K562 (cell line): Measurements from ENCODE around the gene ISYNA1. TPM values are rescaled to one million over a fixed set of nuclear protein-coding genes. Genes with fewer than 3 reads are reported as not detected.

Experiments used
- ARID1B ChIP-seq: fragments of 450-650 bp; IDR thresholded peaks from 2 replicates; pipeline ENCODE4 v1.6.1; 2016; ENCODE audit warnings: antibody characterized with exemption, mild to moderate bottlenecking, inconsistent platforms
- CREM ChIP-seq: IDR thresholded peaks from 2 replicates; pipeline ENCODE4 v1.6.1; 2014; ENCODE audit warnings: antibody characterized with exemption, low read depth
- HINFP ChIP-seq: fragments of 450-650 bp; conservative IDR thresholded peaks from 2 replicates; pipeline ENCODE4 v1.6.1; 2016; ENCODE audit warnings: missing genetic modification characterization, low read depth, mild to moderate bottlenecking, control low read depth, missing compliant biosample characterization
- KDM4B ChIP-seq, 2 experiments: fragments of 450-650 bp in 1 of 2; sonication (generic) in 1 of 2; IDR thresholded peaks; 2 replicates each; pipeline ENCODE4 v1.6.1; 2016 to 2017; ENCODE audit warnings: borderline replicate concordance in 2 of 2, antibody characterized with exemption in 1 of 2, low read depth in 1 of 2, mild to moderate bottlenecking in 1 of 2
- KLF16 ChIP-seq: IDR thresholded peaks from 2 replicates; pipeline ENCODE4 v1.6.1; 2016; ENCODE audit warnings: antibody characterized with exemption
- L3MBTL2 ChIP-seq: fragments of 450-650 bp; IDR thresholded peaks from 2 replicates; pipeline ENCODE4 v1.6.1; 2016; ENCODE audit warnings: mild to moderate bottlenecking, moderate library complexity
- POLR2G ChIP-seq: fragments of 200-400 bp; formaldehyde crosslinking; IDR thresholded peaks from 2 replicates; pipeline ENCODE4 v1.6.1; 2017; ENCODE audit warnings: low read depth, mild to moderate bottlenecking, antibody characterized with exemption, low read length, moderate library complexity
- RBM25 ChIP-seq: fragments of 200-400 bp; formaldehyde crosslinking; IDR thresholded peaks from 2 replicates; pipeline ENCODE4 v1.6.1; 2018; ENCODE audit warnings: low read length, low read depth, moderate library complexity; ENCODE audit not compliant: severe bottlenecking
- SMARCC2 ChIP-seq: fragments of 450-650 bp; IDR thresholded peaks from 2 replicates; pipeline ENCODE4 v1.6.1; 2017; ENCODE audit warnings: antibody characterized with exemption, moderate library complexity, mild to moderate bottlenecking, low read depth
- TAF15 ChIP-seq: fragments of 200-400 bp; formaldehyde crosslinking; IDR thresholded peaks from 2 replicates; pipeline ENCODE4 v1.6.1; 2017; ENCODE audit warnings: mild to moderate bottlenecking, low read depth, low read length, moderate library complexity
- TBL1XR1 ChIP-seq, 2 experiments: IDR thresholded peaks; 2 replicates each; pipeline ENCODE4 v1.6.1; 2012; ENCODE audit warnings: improper control_type of control experiment in 2 of 2, low read length in 2 of 2, mild to moderate bottlenecking in 1 of 2
- TEAD1 ChIP-seq, 2 experiments: fragments of 450-650 bp in 1 of 2; sonication (generic) in 1 of 2; formaldehyde crosslinking; IDR thresholded peaks; 2 replicates each; pipeline versions ENCODE4 v1.4.0 to v1.8.0; 2020 to 2022; ENCODE audit warnings: mild to moderate bottlenecking in 2 of 2, missing genetic modification reagents in 1 of 2
- ZC3H11A ChIP-seq: IDR thresholded peaks from 2 replicates; pipeline ENCODE4 v1.6.1; 2012; ENCODE audit warnings: low read depth, low read length, improper control_type of control experiment
- ZNF12 ChIP-seq: sonication (generic); formaldehyde crosslinking; IDR thresholded peaks from 2 replicates; pipeline ENCODE4 v1.4.0; 2020; ENCODE audit warnings: mild to moderate bottlenecking, missing genetic modification reagents
- ZNF212 ChIP-seq: fragments of 450-650 bp; formaldehyde crosslinking; IDR thresholded peaks from 2 replicates; pipeline ENCODE4 v1.4.0; 2020; ENCODE audit warnings: mild to moderate bottlenecking
- ZNF511 ChIP-seq: sonication (generic); formaldehyde crosslinking; IDR thresholded peaks from 2 replicates; pipeline ENCODE4 v1.8.0; 2022; ENCODE audit warnings: mild to moderate bottlenecking, missing genetic modification reagents
- ZNF740 ChIP-seq, 3 experiments: fragments of 200-800 bp in 1 of 3; sonication (Bioruptor generic) in 1 of 3; sonication (generic) in 1 of 3; formaldehyde crosslinking in 1 of 3; IDR thresholded peaks; 2 replicates each; pipeline versions ENCODE4 v1.6.1 to v1.8.0; 2016 to 2022; ENCODE audit warnings: mild to moderate bottlenecking in 2 of 3, missing compliant biosample characterization in 2 of 3, missing genetic modification characterization in 2 of 3, missing genetic modification reagents in 1 of 3
- ZNF778 ChIP-seq: fragments of 450-650 bp; formaldehyde crosslinking; IDR thresholded peaks from 2 replicates; pipeline ENCODE4 v1.4.0; 2020; ENCODE audit warnings: mild to moderate bottlenecking, moderate library complexity
- polyA plus RNA-seq, 8 experiments: library from polyadenylated mRNA; depleted of rRNA in 4 of 8; stranded (reverse) in 5 of 8; unstranded in 3 of 8; fragments of >200 nt; fragmentation: Nextera tagmentation in 2 of 8; fragmentation: Illumina TruSeq in 1 of 8; extraction: Ambion mirVana in 2 of 8; extraction: Trizol in 1 of 8; gene quantifications; 2 replicates each; pipeline versions ENCODE4 v1.2.1 to v1.2.3, GENCODE V29; 2011 to 2014; ENCODE audit warnings: inconsistent platforms in 1 of 8, missing spikeins in 1 of 8
- total RNA-seq, 7 experiments: library from RNA; depleted of rRNA in 6 of 7; stranded (reverse); fragments of >200 nt in 6 of 7; fragmentation: Illumina TruSeq in 2 of 7; extraction: Trizol in 2 of 7; gene quantifications; 2 replicates each; pipeline versions ENCODE4 v1.2.1 to v1.2.3, GENCODE V29; 2011 to 2021; ENCODE audit warnings: low replicate concordance in 1 of 7

The ISYNA1 gene
- total and polyA plus RNA-seq, 9 of the 15 experiments (the other 6 are each of a cell fraction or from before 2014, with no cell fraction given) = 21.8 to 460 (median 93.2) TPM

GRCh38 chr19:18401580-18402112 is 36.3 kb downstream of the ISYNA1 start (continued):
- TF ChIP-seq HINFP = no peak
- peak; percentile 61; the same call in 1 of the 2 replicates for TF ChIP-seq ZNF740 (CRISPR knock-in tag; IDR thresholded peaks at IDR 0.05)
- no peak for TF ChIP-seq ZNF740 (tag; IDR thresholded peaks at IDR 0.05)
- no peak for TF ChIP-seq TAF15
- TF ChIP-seq ZNF212 (CRISPR knock-in tag) = no peak
- TF ChIP-seq POLR2G = no peak
- TF ChIP-seq RBM25 = peak; percentile 90
- TF ChIP-seq ARID1B = 0 out of 2 replicates have a peak, but pooled peaks have one; percentile 18
- TF ChIP-seq ZNF511 (CRISPR knock-in tag) = no peak
- TF ChIP-seq CREM = peak; percentile 48; the same call in 1 of the 2 replicates
- TF ChIP-seq TEAD1 (CRISPR knock-in tag; IDR thresholded peaks at IDR 0.05) = no peak
- no peak for TF ChIP-seq KDM4B (IDR thresholded peaks at IDR 0.05; ENCODE audit: borderline replicate concordance in 2 of 2, low read depth in 1 of 2)
- TF ChIP-seq L3MBTL2 = peak; percentile 56
- no peak for TF ChIP-seq ZC3H11A
- TF ChIP-seq SMARCC2 = no peak
- no peak for TF ChIP-seq TBL1XR1 (IDR thresholded peaks at IDR 0.05; ENCODE audit: low read length in 2 of 2)
- no peak for TF ChIP-seq ZNF778 (CRISPR knock-in tag)
- TF ChIP-seq ZNF12 (CRISPR knock-in tag) = peak; percentile 96
- TF ChIP-seq KLF16 = 0 out of 2 replicates have a peak, but pooled peaks have one; percentile 26
